H1 (cell line): Measurements from ENCODE around the gene LURAP1L. TPM values are rescaled to one million over a fixed set of nuclear protein-coding genes. Genes with fewer than 3 reads are reported as not detected.

Experiments used
- CTCF ChIA-PET: fragments of 300-600 bp; sonication (Branson Sonifier 250); formaldehyde crosslinking; loops from one replicate; lab custom pipeline; 2021; ENCODE audit not compliant: partially characterized antibody; lab: Charles Lee
- POLR2A ChIA-PET: fragments of 300-600 bp; sonication (Branson Sonifier 250); formaldehyde crosslinking; loops from one replicate; lab custom pipeline; 2021; ENCODE audit warnings: inconsistent platforms; ENCODE audit not compliant: partially characterized antibody; lab: Charles Lee
- DNase-seq, 2 experiments: peaks; one replicate each; pipeline versions ENCODE4 v3.0.0 to v3.0.0-alpha.2; 2010 to 2022; ENCODE audit warnings: low spot score in 2 of 2, low read depth in 1 of 2, mixed read lengths in 1 of 2
- FAIRE-seq: peaks from 2 replicates; lab custom pipeline; 2011; peaks lifted over from hg19 to GRCh38; lab: Jason Lieb, UNC
- H2AFZ ChIP-seq: 2 replicates; pipeline ENCODE4 v1.8.1; 2012; ENCODE audit warnings: low read length, inconsistent platforms
- H2AK5ac ChIP-seq: 2 replicates; pipeline ENCODE4 v1.6.1; 2013; ENCODE audit warnings: low read depth, low read length
- H2BK120ac ChIP-seq: replicated peaks from 2 replicates; pipeline ENCODE3; 2013; ENCODE audit warnings: low read depth, low read length, inconsistent platforms
- H2BK12ac ChIP-seq: 2 replicates; pipeline ENCODE4 v1.6.1; 2013; ENCODE audit warnings: low read depth, low read length
- H2BK15ac ChIP-seq: 2 replicates; pipeline ENCODE4 v1.6.1; 2013; ENCODE audit warnings: low read length
- H2BK20ac ChIP-seq: 2 replicates; pipeline ENCODE4 v1.6.1; 2013; ENCODE audit warnings: low read length
- H2BK5ac ChIP-seq: 2 replicates; pipeline ENCODE4 v1.6.1; 2013; ENCODE audit warnings: low read depth, low read length
- H3K14ac ChIP-seq: 2 replicates; pipeline ENCODE4 v1.6.1; 2013; ENCODE audit warnings: inconsistent platforms; ENCODE audit not compliant: insufficient read length
- H3K18ac ChIP-seq: 2 replicates; pipeline ENCODE4 v1.6.1; 2013; ENCODE audit warnings: low read length; ENCODE audit errors: extremely low read depth
- H3K23ac ChIP-seq: 2 replicates; pipeline ENCODE4 v1.6.1; 2013; ENCODE audit warnings: inconsistent platforms; ENCODE audit not compliant: insufficient read length
- H3K23me2 ChIP-seq: 2 replicates; pipeline ENCODE4 v1.6.1; 2013; ENCODE audit warnings: low read depth, low read length
- H3K27ac ChIP-seq: 2 replicates; pipeline ENCODE4 v1.6.1; 2011; ENCODE audit warnings: low read depth, low read length, inconsistent platforms
- H3K27me3 ChIP-seq, 4 experiments: replicated peaks in 1 of 4; 1 replicate in 1 of 4; 2 replicates in 3 of 4; pipeline versions ENCODE4 v1.6.1 to v1.8.1; 2011 to 2013; ENCODE audit warnings: low read length in 3 of 4, mild to moderate bottlenecking in 3 of 4, inconsistent platforms in 2 of 4, mixed read lengths in 2 of 4, moderate library complexity in 1 of 4; ENCODE audit not compliant: control insufficient read depth in 3 of 4, insufficient read depth in 3 of 4; ENCODE audit errors: extremely low read depth in 1 of 4
- H3K36me3 ChIP-seq, 4 experiments: 2 replicates each; pipeline versions ENCODE4 v1.6.1 to v1.8.1; 2011 to 2013; ENCODE audit warnings: mild to moderate bottlenecking in 4 of 4, low read length in 3 of 4, moderate library complexity in 2 of 4, control low read depth in 1 of 4, inconsistent platforms in 1 of 4; ENCODE audit not compliant: insufficient read depth in 4 of 4, control insufficient read depth in 2 of 4
- H3K4ac ChIP-seq: replicated peaks from 2 replicates; pipeline ENCODE3; 2013; ENCODE audit warnings: low read length, low read depth, mixed read lengths, inconsistent platforms; ENCODE audit not compliant: insufficient read length
- H3K4me1 ChIP-seq, 4 experiments: replicated peaks in 1 of 4; 1 replicate in 1 of 4; 2 replicates in 3 of 4; pipeline versions ENCODE4 v1.6.1 to v1.8.1; 2011 to 2013; ENCODE audit warnings: low read length in 3 of 4, inconsistent platforms in 2 of 4, mixed read lengths in 1 of 4; ENCODE audit not compliant: insufficient read depth in 4 of 4, control insufficient read depth in 3 of 4
- H3K4me2 ChIP-seq, 2 experiments: 2 replicates each; pipeline versions ENCODE4 v1.6.1 to v1.8.1; 2011 to 2013; ENCODE audit warnings: low read depth in 2 of 2, low read length in 2 of 2, control low read depth in 1 of 2, inconsistent platforms in 1 of 2, mild to moderate bottlenecking in 1 of 2; ENCODE audit not compliant: insufficient read depth in 1 of 2
- H3K4me3 ChIP-seq, 4 experiments: fragments of 200-600, 300-600 bp in 1 of 4; sonication (generic), shearing (Covaris generic), sonication (Bioruptor Twin) in 1 of 4; 2 replicates each; pipeline versions ENCODE4 v1.5.1 to v1.8.1; 2011 to 2016; ENCODE audit warnings: low read length in 4 of 4, low read depth in 3 of 4, control low read depth in 2 of 4, inconsistent platforms in 2 of 4, mild to moderate bottlenecking in 2 of 4, mixed read lengths in 1 of 4, moderate library complexity in 1 of 4; ENCODE audit not compliant: insufficient read depth in 2 of 4; ENCODE audit errors: extremely low read depth in 1 of 4
- H3K56ac ChIP-seq: replicated peaks from 2 replicates; pipeline ENCODE3; 2013; ENCODE audit warnings: low read depth, mild to moderate bottlenecking, mixed read lengths, low read length, inconsistent platforms; ENCODE audit not compliant: insufficient read length
- H3K79me1 ChIP-seq: 2 replicates; pipeline ENCODE4 v1.6.1; 2013; ENCODE audit warnings: low read depth, low read length, control low read depth
- H3K79me2 ChIP-seq, 2 experiments: 2 replicates each; pipeline versions ENCODE4 v1.6.1 to v1.8.1; 2012 to 2013; ENCODE audit warnings: low read length in 2 of 2, mild to moderate bottlenecking in 2 of 2, inconsistent platforms in 1 of 2; ENCODE audit not compliant: insufficient read depth in 2 of 2, control insufficient read depth in 1 of 2
- H3K9ac ChIP-seq, 4 experiments: replicated peaks in 1 of 4; 1 replicate in 1 of 4; 2 replicates in 3 of 4; pipeline versions ENCODE4 v1.6.1 to v1.8.1; 2011 to 2013; ENCODE audit warnings: low read depth in 3 of 4, low read length in 3 of 4, control low read depth in 2 of 4, mild to moderate bottlenecking in 2 of 4, moderate library complexity in 2 of 4, inconsistent platforms in 1 of 4; ENCODE audit errors: extremely low read depth in 1 of 4
- H3K9me3 ChIP-seq, 2 experiments: 2 replicates each; pipeline versions ENCODE4 v1.6.1 to v1.8.1; 2012 to 2013; ENCODE audit warnings: mild to moderate bottlenecking in 2 of 2, moderate library complexity in 2 of 2, control low read depth in 1 of 2, inconsistent platforms in 1 of 2, low read depth in 1 of 2, low read length in 1 of 2, mixed read lengths in 1 of 2; ENCODE audit not compliant: insufficient read depth in 2 of 2
- H4K20me1 ChIP-seq, 2 experiments: replicated peaks in 1 of 2; 2 replicates each; pipeline versions ENCODE3 to v1.8.1; 2011 to 2013; ENCODE audit warnings: inconsistent platforms in 2 of 2, low read length in 2 of 2, mild to moderate bottlenecking in 1 of 2; ENCODE audit not compliant: insufficient read depth in 2 of 2, control insufficient read depth in 1 of 2
- H4K5ac ChIP-seq: 2 replicates; pipeline ENCODE4 v1.6.1; 2013; ENCODE audit warnings: low read length, low read depth, mixed read lengths, inconsistent platforms; ENCODE audit not compliant: insufficient read length
- H4K8ac ChIP-seq: 2 replicates; pipeline ENCODE4 v1.8.0; 2013; ENCODE audit warnings: mild to moderate bottlenecking, moderate library complexity, low read length, inconsistent platforms; ENCODE audit not compliant: insufficient read depth; ENCODE audit errors: extremely low read depth
- H4K91ac ChIP-seq: replicated peaks from 2 replicates; pipeline ENCODE3; 2013; ENCODE audit warnings: low read length, mixed read lengths, inconsistent platforms; ENCODE audit not compliant: insufficient read length
- NANOG ChIP-seq: IDR thresholded peaks from 2 replicates; pipeline ENCODE4 v1.6.1; 2011; ENCODE audit warnings: low read length, low read depth, mild to moderate bottlenecking, inconsistent platforms; ENCODE audit not compliant: insufficient read depth, poor library complexity, severe bottlenecking
- RFX5 ChIP-seq: IDR thresholded peaks from 2 replicates; pipeline ENCODE4 v1.6.1; 2011; ENCODE audit warnings: low read depth, low read length, improper control_type of control experiment, borderline replicate concordance
- WGBS, 2 experiments: shearing (Covaris generic) in 1 of 2; methylation state at CpG; one replicate each; pipeline versions ENCODE4 v1.1.6 to v1.1.7; 2013 to 2015; ENCODE audit warnings: low lambda C conversion rate in 2 of 2, mixed read lengths in 2 of 2, inconsistent platforms in 1 of 2, low coverage in 1 of 2, missing lambda C conversion rate in 1 of 2; ENCODE audit not compliant: insufficient replicate concordance in 2 of 2, insufficient coverage in 1 of 2, insufficient read length in 1 of 2; ENCODE audit errors: extremely low coverage in 1 of 2, missing lambda C conversion rate in 1 of 2; 5-methylcytosine and 5-hydroxymethylcytosine counted together
- polyA plus RNA-seq, 7 experiments: library from polyadenylated mRNA; depleted of rRNA in 3 of 7; stranded (reverse) in 5 of 7; unstranded in 2 of 7; fragments of >200 nt in 5 of 7; fragments of 200-250 nt in 2 of 7; gene quantifications; 1 replicate in 5 of 7; 2 replicates in 1 of 7; 4 replicates in 1 of 7; pipeline versions ENCODE4 v1.2.1 to v1.2.3, GENCODE V29; 2011 to 2013; ENCODE audit warnings: missing spikeins in 2 of 7, mixed read lengths in 2 of 7
- total RNA-seq: library from RNA; stranded (reverse); fragmentation: NEBNext Ultra II Directional; extraction: Animal tissue kit (Norgen Biotek cat#: 25700); gene quantifications from 2 replicates; pipeline ENCODE4 v1.2.1, GENCODE V29; 2021

Gene LURAP1L
- total and polyA plus RNA-seq, 2 of the 8 experiments (the other 6 are each of a cell fraction or from before 2014, with no cell fraction given): 0.63 to 1.2 TPM

DNA sequence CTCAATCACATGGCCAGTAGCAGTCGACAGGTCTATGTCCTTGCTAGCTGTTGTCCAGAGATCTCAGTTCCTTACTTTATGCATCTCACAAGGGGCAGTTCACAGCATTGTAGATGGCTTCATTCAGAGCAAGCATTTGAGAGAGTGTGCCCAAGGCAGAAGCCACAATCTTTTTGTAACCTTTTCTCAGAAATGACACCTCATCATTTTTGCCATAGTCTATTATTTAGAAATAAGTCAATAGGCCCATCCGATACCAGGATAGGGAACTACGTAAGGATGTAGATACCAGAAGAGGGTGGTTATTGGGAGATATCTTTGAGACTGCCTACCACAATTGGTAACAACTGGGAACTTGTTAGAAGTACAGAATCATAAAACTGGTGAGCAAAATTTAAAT lies 37.1 kb downstream of the LURAP1L start:
- no peak for FAIRE-seq
- no peaks in the 10 kb centered on the region for H3K23me2 ChIP-seq
- POLR2A ChIA-PET: no interaction called here
- TF ChIP-seq RFX5: no peak
- no peak for TF ChIP-seq NANOG

More for the DNA sequence above, 37.1 kb downstream of the LURAP1L start:
- Histone ChIP-seq H3K9me3 (no peaks in the 10 kb centered on the region), H2AFZ (no peak overlapping the region), H3K9ac (no peak overlapping the region), H3K27ac (no peak overlapping the region), H2BK15ac (no peak overlapping the region), H3K79me2 (no peaks in the 10 kb centered on the region), H3K27me3 (no peaks in the 10 kb centered on the region), H3K36me3 (no peaks in the 10 kb centered on the region), H4K5ac (no peak overlapping the region), H3K18ac (no peak overlapping the region), H3K79me1 (no peaks in the 10 kb centered on the region), H3K14ac (no peak overlapping the region), H2BK12ac (no peak overlapping the region), H2AK5ac (no peak overlapping the region), H4K8ac (no peak overlapping the region), H2BK5ac (no peak overlapping the region), H4K20me1 (no peaks in the 10 kb centered on the region), H3K56ac (no peak overlapping the region), H3K4me3 (no peak overlapping the region), H3K23ac (no peak overlapping the region), H4K91ac (no peak overlapping the region), H2BK120ac (no peak overlapping the region), H3K4ac (no peak overlapping the region), H3K4me1 (no peaks in the 10 kb centered on the region), H3K4me2 (no peak overlapping the region), H2BK20ac (no peak overlapping the region)
- DNase-seq: no peak
- CTCF ChIA-PET: interaction anchor here (4.1 kb wide), 1 partner anchor 7 kb away, joined by 23 read pairs; no protein-coding TSS in a partner anchor
- WGBS, 2 experiments: 94% methylated on average over 3 of the region's 3 CpGs; no CpG with 5 or more reads in 1 of the 2 experiments
